ENCODE data around the gene PON2. TPM values are rescaled to one million over a fixed set of nuclear protein-coding genes. Genes with fewer than 3 reads are reported as not detected.

The PON2 gene
- total RNA-seq, 4 donors from 2014 or later: 53.9 to 110 (median 58.2) TPM

- no peak overlapping the region for H3K4me3 ChIP-seq
- ATAC-seq: no peak
These were observed 43.6 kb upstream of the PON2 start for GRCh38 chr7:95478272-95479037.

GRCh38 chr7:95476904-95477594 is 42.2 kb upstream of the PON2 start:
- H3K36me3 ChIP-seq: no peaks in the 10 kb centered on the region
- H3K27me3 ChIP-seq: no peaks in the 10 kb centered on the region
- H3K9me3 ChIP-seq: no peaks in the 10 kb centered on the region
- peaks cover 0 to 6% (median 0%) of the 10 kb centered on the region in 3 donors for H3K4me1 ChIP-seq
- no peak overlapping the region for H3K27ac ChIP-seq
- WGBS, 2 donors (ENCODE audit: low coverage in 1 of 2): 1 to 9% methylated on average over 10 to 11 of the region's 11 CpGs
- peak; percentile 61 for ATAC-seq
- TF ChIP-seq POLR2A (IDR thresholded peaks at IDR 0.05): no peak
- TF ChIP-seq EP300 (IDR thresholded peaks at IDR 0.05): no peak
- peak; percentile 63 to 76 (median 71) for TF ChIP-seq CTCF (IDR thresholded peaks at IDR 0.05)
- H3K4me3 ChIP-seq: no peak overlapping the region

More at GRCh38 chr7:95478272-95479037, 43.6 kb upstream of the PON2 start:
- H3K36me3 ChIP-seq: no peaks in the 10 kb centered on the region
- no peak overlapping the region for H3K27ac ChIP-seq
- H3K27me3 ChIP-seq: peaks cover 7% of the 10 kb centered on the region
- H3K9me3 ChIP-seq: no peaks in the 10 kb centered on the region
- WGBS, 2 donors (ENCODE audit: low coverage in 1 of 2): 38 to 48% methylated on average over 18 of the region's 18 CpGs
- no peaks in the 10 kb centered on the region for H3K4me1 ChIP-seq
- TF ChIP-seq EP300 (IDR thresholded peaks at IDR 0.05) (no peak), POLR2AphosphoS5 (IDR thresholded peaks at IDR 0.05) (no peak), CTCF (IDR thresholded peaks at IDR 0.05) (no peak), POLR2A (IDR thresholded peaks at IDR 0.05) (no peak)

- no peaks in the 10 kb centered on the region for H3K9me3 ChIP-seq
- TF ChIP-seq POLR2AphosphoS5 (IDR thresholded peaks at IDR 0.05) (no peak), POLR2A (IDR thresholded peaks at IDR 0.05) (no peak), CTCF (IDR thresholded peaks at IDR 0.05) (no peak), EP300 (IDR thresholded peaks at IDR 0.05) (no peak)
- H3K4me3 ChIP-seq: no peak overlapping the region
- no peak overlapping the region for H3K27ac ChIP-seq
- H3K36me3 ChIP-seq: no peaks in the 10 kb centered on the region
- ATAC-seq: no peak
- H3K4me1 ChIP-seq: peaks cover 0 to 6% (median 0%) of the 10 kb centered on the region in 3 donors
- H3K27me3 ChIP-seq: no peaks in the 10 kb centered on the region
- WGBS, 2 donors (ENCODE audit: low coverage in 1 of 2): 85 to 86% methylated on average over 6 to 9 of the region's 9 CpGs
These were observed 41.4 kb upstream of the PON2 start for GRCh38 chr7:95476072-95476847.

GRCh38 chr7:95473276-95473985 is 38.6 kb upstream of the PON2 start:
- no peak for ATAC-seq
- Histone ChIP-seq H3K27me3 (no peaks in the 10 kb centered on the region), H3K27ac (no peak overlapping the region), H3K9me3 (no peaks in the 10 kb centered on the region), H3K36me3 (no peaks in the 10 kb centered on the region), H3K4me3 (no peak overlapping the region), H3K4me1 (peaks cover 0 to 6% (median 0%) of the 10 kb centered on the region in 3 donors)
- TF ChIP-seq EP300 (IDR thresholded peaks at IDR 0.05): no peak
- TF ChIP-seq POLR2AphosphoS5 (IDR thresholded peaks at IDR 0.05): no peak
- TF ChIP-seq POLR2A (IDR thresholded peaks at IDR 0.05): no peak
- no peak for TF ChIP-seq CTCF (IDR thresholded peaks at IDR 0.05)
- 72% methylated on average over 5 to 9 of the region's 9 CpGs for WGBS, 2 donors (ENCODE audit: low coverage in 1 of 2)
